Measurements from ENCODE around the gene SASH3.

The SASH3 gene

GRCh38 chrX:129823522-129823921 is 43.8 kb downstream of the SASH3 start:
- FAIRE-seq, result no peak
- TF ChIP-seq POU2F2 (IDR thresholded peaks at IDR 0.05; ENCODE audit: low read depth, low read length), result no peak
- TF ChIP-seq PAX5 (IDR thresholded peaks at IDR 0.05; ENCODE audit: insufficient read depth, low read length, severe bottlenecking), result no peak
- no peak for TF ChIP-seq POLR2AphosphoS5 (IDR thresholded peaks at IDR 0.05; ENCODE audit: low read depth, low read length)
- no peak for TF ChIP-seq SPI1 (IDR thresholded peaks at IDR 0.05; ENCODE audit: low read depth, low read length)
- TF ChIP-seq TAF1 (IDR thresholded peaks at IDR 0.05; ENCODE audit: low read depth, low read length), result no peak
- no peak for TF ChIP-seq POLR2A (IDR thresholded peaks at IDR 0.05; ENCODE audit: low read depth, low read length)
- no peak for DNase-seq (ENCODE audit: insufficient read length, low spot score)

DNA sequence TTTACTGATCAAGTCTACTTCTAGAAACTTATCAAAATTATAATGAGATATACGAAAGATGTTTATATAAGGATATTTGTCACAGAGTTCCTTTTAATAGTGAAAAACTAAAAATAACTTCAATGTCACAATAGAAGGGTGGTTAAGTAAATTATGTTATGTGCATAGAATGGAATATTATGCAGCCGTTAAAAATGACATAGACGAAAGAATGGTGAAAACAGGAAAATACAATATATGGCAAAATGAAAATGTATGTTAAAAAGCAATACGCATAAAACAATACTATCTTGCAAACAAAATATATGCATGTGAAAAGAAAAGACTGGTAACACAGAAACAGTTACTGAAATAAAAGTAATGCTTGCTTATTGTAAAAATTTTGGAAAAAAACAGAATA is 44.9 kb downstream of the SASH3 start:
- no peak for TF ChIP-seq PAX5 (IDR thresholded peaks at IDR 0.05; ENCODE audit: insufficient read depth, low read length, severe bottlenecking)
- no peak for TF ChIP-seq POLR2AphosphoS5 (IDR thresholded peaks at IDR 0.05; ENCODE audit: low read depth, low read length)
- TF ChIP-seq POU2F2 (IDR thresholded peaks at IDR 0.05; ENCODE audit: low read depth, low read length), result no peak
- TF ChIP-seq SPI1 (IDR thresholded peaks at IDR 0.05; ENCODE audit: low read depth, low read length), result no peak
- TF ChIP-seq POLR2A (IDR thresholded peaks at IDR 0.05; ENCODE audit: low read depth, low read length), result no peak
- no peak for FAIRE-seq
- no peak for DNase-seq (ENCODE audit: insufficient read length, low spot score)

GRCh38 chrX:129825746-129826505 is 46.2 kb downstream of the SASH3 start:
- TF ChIP-seq POLR2A (IDR thresholded peaks at IDR 0.05; ENCODE audit: low read depth, low read length), result no peak

GRCh38 chrX:129830494-129830893 is 50.7 kb downstream of the SASH3 start:
- DNase-seq (ENCODE audit: insufficient read length, low spot score), result no peak
- FAIRE-seq, result no peak
- TF ChIP-seq POLR2AphosphoS5 (IDR thresholded peaks at IDR 0.05; ENCODE audit: low read depth, low read length) (no peak), SPI1 (IDR thresholded peaks at IDR 0.05; ENCODE audit: low read depth, low read length) (no peak), TAF1 (IDR thresholded peaks at IDR 0.05; ENCODE audit: low read depth, low read length) (no peak), POLR2A (IDR thresholded peaks at IDR 0.05; ENCODE audit: low read depth, low read length) (no peak), PAX5 (IDR thresholded peaks at IDR 0.05; ENCODE audit: insufficient read depth, low read length, severe bottlenecking) (no peak), POU2F2 (IDR thresholded peaks at IDR 0.05; ENCODE audit: low read depth, low read length) (no peak)

More at GRCh38 chrX:129825746-129826505, 46.2 kb downstream of the SASH3 start:
- FAIRE-seq (no peak), DNase-seq (ENCODE audit: insufficient read length, low spot score) (no peak)

DNA sequence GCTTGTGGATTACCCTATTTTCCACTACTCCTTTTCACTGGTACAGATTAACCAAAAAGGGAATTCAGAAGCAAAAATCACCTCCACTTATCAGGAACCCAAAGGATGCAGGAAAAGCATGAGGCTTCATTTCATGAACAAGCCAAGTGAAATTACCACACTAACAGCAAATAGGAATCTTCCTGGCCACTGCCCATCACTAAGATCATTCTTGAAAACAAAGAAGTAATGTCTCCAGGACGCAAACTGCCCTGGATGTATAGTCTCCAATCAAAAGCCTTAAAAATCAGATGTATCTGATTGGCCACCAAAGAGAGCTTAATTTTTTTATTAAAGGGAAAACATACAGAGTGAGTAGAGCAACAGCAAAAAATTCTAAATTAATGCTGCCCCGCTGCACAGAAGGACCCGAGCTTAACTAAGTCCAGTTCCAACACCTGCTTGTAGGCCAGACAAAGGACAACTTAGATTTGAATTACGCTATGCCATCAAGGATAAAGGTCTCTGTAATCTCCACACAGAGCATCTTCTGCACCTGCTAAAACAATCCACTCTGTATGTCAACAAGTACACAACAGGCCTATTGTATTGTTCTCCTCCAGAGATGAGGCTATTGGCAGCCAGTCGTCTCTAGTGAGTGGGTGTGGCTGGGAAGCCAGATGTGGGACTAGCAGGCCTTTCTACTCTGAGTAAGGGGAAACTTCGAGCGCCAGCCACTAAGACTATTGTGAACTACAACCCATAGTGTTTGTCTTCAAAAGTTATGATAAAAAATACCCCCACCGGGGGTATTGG is 51.5 kb downstream of the SASH3 start:
- TF ChIP-seq TAF1 (IDR thresholded peaks at IDR 0.05; ENCODE audit: low read depth, low read length), result no peak
- no peak for TF ChIP-seq PAX5 (IDR thresholded peaks at IDR 0.05; ENCODE audit: insufficient read depth, low read length, severe bottlenecking)
- no peak for TF ChIP-seq SPI1 (IDR thresholded peaks at IDR 0.05; ENCODE audit: low read depth, low read length)
- no peak for TF ChIP-seq POU2F2 (IDR thresholded peaks at IDR 0.05; ENCODE audit: low read depth, low read length)
- no peak for TF ChIP-seq POLR2AphosphoS5 (IDR thresholded peaks at IDR 0.05; ENCODE audit: low read depth, low read length)
- DNase-seq (ENCODE audit: insufficient read length, low spot score), result no peak
- no peak for FAIRE-seq

GRCh38 chrX:129833153-129833990 is 53.6 kb downstream of the SASH3 start:
- DNase-seq (ENCODE audit: insufficient read length, low spot score) (no peak), FAIRE-seq (no peak)
- TF ChIP-seq TAF1 (IDR thresholded peaks at IDR 0.05; ENCODE audit: low read depth, low read length) (no peak), PAX5 (IDR thresholded peaks at IDR 0.05; ENCODE audit: insufficient read depth, low read length, severe bottlenecking) (no peak), POLR2A (IDR thresholded peaks at IDR 0.05; ENCODE audit: low read depth, low read length) (no peak), SPI1 (IDR thresholded peaks at IDR 0.05; ENCODE audit: low read depth, low read length) (no peak), POLR2AphosphoS5 (IDR thresholded peaks at IDR 0.05; ENCODE audit: low read depth, low read length) (no peak), POU2F2 (IDR thresholded peaks at IDR 0.05; ENCODE audit: low read depth, low read length) (no peak)

DNA sequence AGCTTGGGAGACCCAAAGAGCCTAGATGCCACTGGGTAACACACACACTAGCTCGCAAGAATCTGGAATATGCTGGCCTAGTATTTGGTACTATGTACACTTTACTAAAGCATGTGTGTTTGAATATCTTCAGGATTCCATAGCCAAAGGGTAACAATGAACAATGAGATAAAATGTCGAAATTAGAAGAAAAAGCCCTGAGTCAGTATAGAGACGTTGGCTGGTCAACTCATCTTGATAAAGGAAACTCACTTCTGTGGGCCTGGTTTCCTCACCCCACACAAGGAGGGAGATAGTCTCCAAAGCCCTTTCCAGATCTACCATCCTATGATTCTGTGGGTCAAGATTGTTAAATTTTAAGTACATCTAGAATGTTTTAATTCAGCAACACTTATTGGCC is 57.1 kb downstream of the SASH3 start:
- TF ChIP-seq POLR2A (IDR thresholded peaks at IDR 0.05; ENCODE audit: low read depth, low read length) (no peak), POU2F2 (IDR thresholded peaks at IDR 0.05; ENCODE audit: low read depth, low read length) (no peak), SPI1 (IDR thresholded peaks at IDR 0.05; ENCODE audit: low read depth, low read length) (no peak), PAX5 (IDR thresholded peaks at IDR 0.05; ENCODE audit: insufficient read depth, low read length, severe bottlenecking) (no peak), TAF1 (IDR thresholded peaks at IDR 0.05; ENCODE audit: low read depth, low read length) (no peak), POLR2AphosphoS5 (IDR thresholded peaks at IDR 0.05; ENCODE audit: low read depth, low read length) (no peak)
- DNase-seq (ENCODE audit: insufficient read length, low spot score), result no peak
- no peak for FAIRE-seq

- FAIRE-seq, result no peak
- DNase-seq (ENCODE audit: insufficient read length, low spot score), result no peak
- TF ChIP-seq POLR2AphosphoS5 (IDR thresholded peaks at IDR 0.05; ENCODE audit: low read depth, low read length), result no peak
- TF ChIP-seq SPI1 (IDR thresholded peaks at IDR 0.05; ENCODE audit: low read depth, low read length), result no peak
- no peak for TF ChIP-seq POLR2A (IDR thresholded peaks at IDR 0.05; ENCODE audit: low read depth, low read length)
- no peak for TF ChIP-seq POU2F2 (IDR thresholded peaks at IDR 0.05; ENCODE audit: low read depth, low read length)
- no peak for TF ChIP-seq TAF1 (IDR thresholded peaks at IDR 0.05; ENCODE audit: low read depth, low read length)
- TF ChIP-seq PAX5 (IDR thresholded peaks at IDR 0.05; ENCODE audit: insufficient read depth, low read length, severe bottlenecking), result no peak
These were observed 60.6 kb downstream of the SASH3 start for GRCh38 chrX:129840344-129840743.
